K562 (cell line): ENCODE results near the gene CENPA. TPM values are rescaled to one million over a fixed set of nuclear protein-coding genes. Genes with fewer than 3 reads are reported as not detected.

Experiments
- CBX8 ChIP-seq: fragments of 200-600 bp; sonication (generic); IDR thresholded peaks from 2 replicates; pipeline ENCODE4 v1.6.1; 2012; ENCODE audit warnings: borderline replicate concordance, mixed run types, low read depth, mild to moderate bottlenecking, moderate library complexity, mixed read lengths, low read length, control low read depth, inconsistent platforms; ENCODE audit not compliant: poor library complexity, severe bottlenecking; ENCODE audit errors: extremely low read depth
- NR4A1 ChIP-seq, 2 experiments: fragments of 250-450 bp in 1 of 2; fragments of 450-650 bp in 1 of 2; sonication (Bioruptor Pico) in 1 of 2; IDR thresholded peaks; 2 replicates each; pipeline versions ENCODE4 v1.4.0 to v1.6.1; 2016 to 2020; ENCODE audit warnings: mild to moderate bottlenecking in 2 of 2, missing compliant biosample characterization in 1 of 2, missing genetic modification characterization in 1 of 2, moderate library complexity in 1 of 2
- PPARD ChIP-seq: fragments of 250-450 bp; sonication (Bioruptor Pico); IDR thresholded peaks from 2 replicates; pipeline ENCODE4 v1.8.0; 2022; ENCODE audit warnings: inconsistent platforms, mild to moderate bottlenecking, moderate library complexity
- ZNF696 ChIP-seq: fragments of 250-450 bp; sonication (Bioruptor Pico); conservative IDR thresholded peaks from 2 replicates; pipeline ENCODE4 v1.4.0; 2020; ENCODE audit warnings: mild to moderate bottlenecking, moderate library complexity
- ZNF778 ChIP-seq: fragments of 450-650 bp; formaldehyde crosslinking; IDR thresholded peaks from 2 replicates; pipeline ENCODE4 v1.4.0; 2020; ENCODE audit warnings: mild to moderate bottlenecking, moderate library complexity
- polyA plus RNA-seq, 8 experiments: library from polyadenylated mRNA; depleted of rRNA in 4 of 8; stranded (reverse) in 5 of 8; unstranded in 3 of 8; fragments of >200 nt; fragmentation: Nextera tagmentation in 2 of 8; fragmentation: Illumina TruSeq in 1 of 8; extraction: Ambion mirVana in 2 of 8; extraction: Trizol in 1 of 8; gene quantifications; 2 replicates each; pipeline versions ENCODE4 v1.2.1 to v1.2.3, GENCODE V29; 2011 to 2014; ENCODE audit warnings: inconsistent platforms in 1 of 8, missing spikeins in 1 of 8
- total RNA-seq, 7 experiments: library from RNA; depleted of rRNA in 6 of 7; stranded (reverse); fragments of >200 nt in 6 of 7; fragmentation: Illumina TruSeq in 2 of 7; extraction: Trizol in 2 of 7; gene quantifications; 2 replicates each; pipeline versions ENCODE4 v1.2.1 to v1.2.3, GENCODE V29; 2011 to 2021; ENCODE audit warnings: low replicate concordance in 1 of 7
- TF ChIP-seq, protein P1 (sequence below): fragments of 450-650 bp; IDR thresholded peaks from 2 replicates; pipeline ENCODE4 v1.6.1; 2016; ENCODE audit warnings: mild to moderate bottlenecking
- TF ChIP-seq, protein P2 (sequence below): fragments of 450-650 bp; IDR thresholded peaks from 2 replicates; pipeline ENCODE4 v1.6.1; 2018; ENCODE audit warnings: mild to moderate bottlenecking, low read depth; ENCODE audit not compliant: partially characterized antibody
- TF ChIP-seq, protein P3 (sequence below), 2 experiments: fragments of 450-650 bp; IDR thresholded peaks; 2 replicates each; pipeline ENCODE4 v1.6.1; 2018; ENCODE audit warnings: mild to moderate bottlenecking in 2 of 2, low read depth in 1 of 2; ENCODE audit not compliant: partially characterized antibody in 2 of 2
- TF ChIP-seq, protein P4 (sequence below): IDR thresholded peaks from 3 replicates; pipeline ENCODE4 v1.6.1; 2011; ENCODE audit warnings: borderline replicate concordance, mild to moderate bottlenecking, moderate library complexity; ENCODE audit not compliant: insufficient read length; ENCODE audit errors: extremely low read depth
- TF ChIP-seq, protein P5 (sequence below): sonication (generic); formaldehyde crosslinking; IDR thresholded peaks from 2 replicates; pipeline ENCODE4 v1.8.1; 2022; ENCODE audit warnings: missing genetic modification reagents

CENPA gene
- total and polyA plus RNA-seq, 9 of the 15 experiments (the other 6 are each of a cell fraction or from before 2014, with no cell fraction given), result 11.3 to 61.7 (median 44.7) TPM

DNA sequence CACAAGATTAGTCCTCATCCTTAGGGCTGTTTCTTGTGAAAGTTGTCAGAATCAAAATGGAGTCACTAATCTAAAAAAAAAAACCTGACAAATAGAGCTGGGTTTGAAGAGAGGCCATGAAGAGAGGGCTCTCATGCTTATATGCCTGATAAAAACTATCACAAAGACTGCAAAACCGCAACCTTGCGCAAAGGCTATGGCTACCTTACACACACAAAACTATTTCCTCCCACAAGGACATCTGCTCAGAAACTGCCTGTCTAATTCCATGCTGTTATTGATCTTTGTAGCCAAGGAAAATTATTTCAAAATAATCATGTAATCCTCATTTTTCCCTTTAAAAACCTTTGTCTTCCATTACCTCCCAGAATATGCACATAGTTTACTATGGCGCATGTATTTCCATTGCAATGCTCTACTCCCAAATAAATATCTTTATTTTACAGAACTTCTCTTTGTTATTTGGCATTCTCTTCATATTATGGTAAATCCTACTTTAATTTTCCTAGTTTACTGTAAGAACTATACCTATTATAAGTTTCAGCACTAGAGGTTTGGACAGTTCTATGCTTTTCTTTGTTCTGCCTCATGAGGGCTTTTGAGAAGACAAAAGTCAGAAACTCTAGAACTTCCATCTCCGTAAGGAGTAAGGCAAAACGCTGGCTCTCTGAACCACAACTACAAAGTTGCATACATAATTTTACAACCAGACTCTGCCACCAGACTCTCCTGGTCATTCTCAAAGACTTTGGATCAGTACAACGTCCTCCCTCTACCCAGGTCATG lies 52.5 kb downstream of the CENPA start (continued):
- TF ChIP-seq, protein P1, sequence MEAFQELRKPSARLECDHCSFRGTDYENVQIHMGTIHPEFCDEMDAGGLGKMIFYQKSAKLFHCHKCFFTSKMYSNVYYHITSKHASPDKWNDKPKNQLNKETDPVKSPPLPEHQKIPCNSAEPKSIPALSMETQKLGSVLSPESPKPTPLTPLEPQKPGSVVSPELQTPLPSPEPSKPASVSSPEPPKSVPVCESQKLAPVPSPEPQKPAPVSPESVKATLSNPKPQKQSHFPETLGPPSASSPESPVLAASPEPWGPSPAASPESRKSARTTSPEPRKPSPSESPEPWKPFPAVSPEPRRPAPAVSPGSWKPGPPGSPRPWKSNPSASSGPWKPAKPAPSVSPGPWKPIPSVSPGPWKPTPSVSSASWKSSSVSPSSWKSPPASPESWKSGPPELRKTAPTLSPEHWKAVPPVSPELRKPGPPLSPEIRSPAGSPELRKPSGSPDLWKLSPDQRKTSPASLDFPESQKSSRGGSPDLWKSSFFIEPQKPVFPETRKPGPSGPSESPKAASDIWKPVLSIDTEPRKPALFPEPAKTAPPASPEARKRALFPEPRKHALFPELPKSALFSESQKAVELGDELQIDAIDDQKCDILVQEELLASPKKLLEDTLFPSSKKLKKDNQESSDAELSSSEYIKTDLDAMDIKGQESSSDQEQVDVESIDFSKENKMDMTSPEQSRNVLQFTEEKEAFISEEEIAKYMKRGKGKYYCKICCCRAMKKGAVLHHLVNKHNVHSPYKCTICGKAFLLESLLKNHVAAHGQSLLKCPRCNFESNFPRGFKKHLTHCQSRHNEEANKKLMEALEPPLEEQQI, result no peak; the same call in 1 of the 2 replicates
- TF ChIP-seq, protein P2, sequence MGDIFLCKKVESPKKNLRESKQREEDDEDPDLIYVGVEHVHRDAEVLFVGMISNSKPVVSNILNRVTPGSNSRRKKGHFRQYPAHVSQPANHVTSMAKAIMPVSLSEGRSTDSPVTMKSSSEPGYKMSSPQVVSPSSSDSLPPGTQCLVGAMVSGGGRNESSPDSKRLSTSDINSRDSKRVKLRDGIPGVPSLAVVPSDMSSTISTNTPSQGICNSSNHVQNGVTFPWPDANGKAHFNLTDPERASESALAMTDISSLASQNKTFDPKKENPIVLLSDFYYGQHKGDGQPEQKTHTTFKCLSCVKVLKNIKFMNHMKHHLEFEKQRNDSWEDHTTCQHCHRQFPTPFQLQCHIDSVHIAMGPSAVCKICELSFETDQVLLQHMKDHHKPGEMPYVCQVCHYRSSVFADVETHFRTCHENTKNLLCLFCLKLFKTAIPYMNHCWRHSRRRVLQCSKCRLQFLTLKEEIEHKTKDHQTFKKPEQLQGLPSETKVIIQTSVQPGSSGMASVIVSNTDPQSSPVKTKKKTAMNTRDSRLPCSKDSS, result no peak
- TF ChIP-seq, protein P3, sequence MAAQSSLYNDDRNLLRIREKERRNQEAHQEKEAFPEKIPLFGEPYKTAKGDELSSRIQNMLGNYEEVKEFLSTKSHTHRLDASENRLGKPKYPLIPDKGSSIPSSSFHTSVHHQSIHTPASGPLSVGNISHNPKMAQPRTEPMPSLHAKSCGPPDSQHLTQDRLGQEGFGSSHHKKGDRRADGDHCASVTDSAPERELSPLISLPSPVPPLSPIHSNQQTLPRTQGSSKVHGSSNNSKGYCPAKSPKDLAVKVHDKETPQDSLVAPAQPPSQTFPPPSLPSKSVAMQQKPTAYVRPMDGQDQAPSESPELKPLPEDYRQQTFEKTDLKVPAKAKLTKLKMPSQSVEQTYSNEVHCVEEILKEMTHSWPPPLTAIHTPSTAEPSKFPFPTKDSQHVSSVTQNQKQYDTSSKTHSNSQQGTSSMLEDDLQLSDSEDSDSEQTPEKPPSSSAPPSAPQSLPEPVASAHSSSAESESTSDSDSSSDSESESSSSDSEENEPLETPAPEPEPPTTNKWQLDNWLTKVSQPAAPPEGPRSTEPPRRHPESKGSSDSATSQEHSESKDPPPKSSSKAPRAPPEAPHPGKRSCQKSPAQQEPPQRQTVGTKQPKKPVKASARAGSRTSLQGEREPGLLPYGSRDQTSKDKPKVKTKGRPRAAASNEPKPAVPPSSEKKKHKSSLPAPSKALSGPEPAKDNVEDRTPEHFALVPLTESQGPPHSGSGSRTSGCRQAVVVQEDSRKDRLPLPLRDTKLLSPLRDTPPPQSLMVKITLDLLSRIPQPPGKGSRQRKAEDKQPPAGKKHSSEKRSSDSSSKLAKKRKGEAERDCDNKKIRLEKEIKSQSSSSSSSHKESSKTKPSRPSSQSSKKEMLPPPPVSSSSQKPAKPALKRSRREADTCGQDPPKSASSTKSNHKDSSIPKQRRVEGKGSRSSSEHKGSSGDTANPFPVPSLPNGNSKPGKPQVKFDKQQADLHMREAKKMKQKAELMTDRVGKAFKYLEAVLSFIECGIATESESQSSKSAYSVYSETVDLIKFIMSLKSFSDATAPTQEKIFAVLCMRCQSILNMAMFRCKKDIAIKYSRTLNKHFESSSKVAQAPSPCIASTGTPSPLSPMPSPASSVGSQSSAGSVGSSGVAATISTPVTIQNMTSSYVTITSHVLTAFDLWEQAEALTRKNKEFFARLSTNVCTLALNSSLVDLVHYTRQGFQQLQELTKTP (IDR thresholded peaks at IDR 0.05; ENCODE audit: low read depth in 1 of 2, partially characterized antibody in 2 of 2), result peak in 1 of 2 experiments; percentile 82
- TF ChIP-seq, protein P4, sequence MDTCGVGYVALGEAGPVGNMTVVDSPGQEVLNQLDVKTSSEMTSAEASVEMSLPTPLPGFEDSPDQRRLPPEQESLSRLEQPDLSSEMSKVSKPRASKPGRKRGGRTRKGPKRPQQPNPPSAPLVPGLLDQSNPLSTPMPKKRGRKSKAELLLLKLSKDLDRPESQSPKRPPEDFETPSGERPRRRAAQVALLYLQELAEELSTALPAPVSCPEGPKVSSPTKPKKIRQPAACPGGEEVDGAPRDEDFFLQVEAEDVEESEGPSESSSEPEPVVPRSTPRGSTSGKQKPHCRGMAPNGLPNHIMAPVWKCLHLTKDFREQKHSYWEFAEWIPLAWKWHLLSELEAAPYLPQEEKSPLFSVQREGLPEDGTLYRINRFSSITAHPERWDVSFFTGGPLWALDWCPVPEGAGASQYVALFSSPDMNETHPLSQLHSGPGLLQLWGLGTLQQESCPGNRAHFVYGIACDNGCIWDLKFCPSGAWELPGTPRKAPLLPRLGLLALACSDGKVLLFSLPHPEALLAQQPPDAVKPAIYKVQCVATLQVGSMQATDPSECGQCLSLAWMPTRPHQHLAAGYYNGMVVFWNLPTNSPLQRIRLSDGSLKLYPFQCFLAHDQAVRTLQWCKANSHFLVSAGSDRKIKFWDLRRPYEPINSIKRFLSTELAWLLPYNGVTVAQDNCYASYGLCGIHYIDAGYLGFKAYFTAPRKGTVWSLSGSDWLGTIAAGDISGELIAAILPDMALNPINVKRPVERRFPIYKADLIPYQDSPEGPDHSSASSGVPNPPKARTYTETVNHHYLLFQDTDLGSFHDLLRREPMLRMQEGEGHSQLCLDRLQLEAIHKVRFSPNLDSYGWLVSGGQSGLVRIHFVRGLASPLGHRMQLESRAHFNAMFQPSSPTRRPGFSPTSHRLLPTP, result no peak
- no peak for TF ChIP-seq ZNF778
- TF ChIP-seq PPARD (CRISPR knock-in tag), result no peak
- no peak for TF ChIP-seq ZNF696 (CRISPR knock-in tag)
- no peak for TF ChIP-seq NR4A1 (CRISPR knock-in tag; IDR thresholded peaks at IDR 0.05)
- TF ChIP-seq NR4A1 (tag; IDR thresholded peaks at IDR 0.05), result no peak
- TF ChIP-seq, protein P5, sequence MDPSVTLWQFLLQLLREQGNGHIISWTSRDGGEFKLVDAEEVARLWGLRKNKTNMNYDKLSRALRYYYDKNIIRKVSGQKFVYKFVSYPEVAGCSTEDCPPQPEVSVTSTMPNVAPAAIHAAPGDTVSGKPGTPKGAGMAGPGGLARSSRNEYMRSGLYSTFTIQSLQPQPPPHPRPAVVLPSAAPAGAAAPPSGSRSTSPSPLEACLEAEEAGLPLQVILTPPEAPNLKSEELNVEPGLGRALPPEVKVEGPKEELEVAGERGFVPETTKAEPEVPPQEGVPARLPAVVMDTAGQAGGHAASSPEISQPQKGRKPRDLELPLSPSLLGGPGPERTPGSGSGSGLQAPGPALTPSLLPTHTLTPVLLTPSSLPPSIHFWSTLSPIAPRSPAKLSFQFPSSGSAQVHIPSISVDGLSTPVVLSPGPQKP, result no peak
- no peak for TF ChIP-seq CBX8
